ENCODE measurements around the gene ABLIM2. TPM values are rescaled to one million over a fixed set of nuclear protein-coding genes. Genes with fewer than 3 reads are reported as not detected.

ABLIM2 gene
- total RNA-seq, 4 donors from 2014 or later, result 9.2 to 24.0 (median 12.3) TPM

- WGBS, 2 donors, result 86 to 88% methylated on average over 11 of the region's 11 CpGs
- H3K4me3 ChIP-seq (replicated peaks in 1 of 3), result no peak overlapping the region
- no peak for DNase-seq
- no peaks in the 10 kb centered on the region for H3K27me3 ChIP-seq
- TF ChIP-seq, protein P1, sequence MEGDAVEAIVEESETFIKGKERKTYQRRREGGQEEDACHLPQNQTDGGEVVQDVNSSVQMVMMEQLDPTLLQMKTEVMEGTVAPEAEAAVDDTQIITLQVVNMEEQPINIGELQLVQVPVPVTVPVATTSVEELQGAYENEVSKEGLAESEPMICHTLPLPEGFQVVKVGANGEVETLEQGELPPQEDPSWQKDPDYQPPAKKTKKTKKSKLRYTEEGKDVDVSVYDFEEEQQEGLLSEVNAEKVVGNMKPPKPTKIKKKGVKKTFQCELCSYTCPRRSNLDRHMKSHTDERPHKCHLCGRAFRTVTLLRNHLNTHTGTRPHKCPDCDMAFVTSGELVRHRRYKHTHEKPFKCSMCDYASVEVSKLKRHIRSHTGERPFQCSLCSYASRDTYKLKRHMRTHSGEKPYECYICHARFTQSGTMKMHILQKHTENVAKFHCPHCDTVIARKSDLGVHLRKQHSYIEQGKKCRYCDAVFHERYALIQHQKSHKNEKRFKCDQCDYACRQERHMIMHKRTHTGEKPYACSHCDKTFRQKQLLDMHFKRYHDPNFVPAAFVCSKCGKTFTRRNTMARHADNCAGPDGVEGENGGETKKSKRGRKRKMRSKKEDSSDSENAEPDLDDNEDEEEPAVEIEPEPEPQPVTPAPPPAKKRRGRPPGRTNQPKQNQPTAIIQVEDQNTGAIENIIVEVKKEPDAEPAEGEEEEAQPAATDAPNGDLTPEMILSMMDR (IDR thresholded peaks at IDR 0.05), result no peak
- TF ChIP-seq POLR2A (IDR thresholded peaks at IDR 0.05), result no peak
- H3K36me3 ChIP-seq, result no peaks in the 10 kb centered on the region
- no peaks in the 10 kb centered on the region for H3K9me3 ChIP-seq
- no peak overlapping the region for H3K27ac ChIP-seq
- intact Hi-C loops (cut with DNase I), result no loop called here
- peaks cover 0 to 17% of the 10 kb centered on the region in 2 donors for H3K4me1 ChIP-seq
Observed at GRCh38 chr4:7956934-7957656, 201.5 kb downstream of the ABLIM2 start.

DNA sequence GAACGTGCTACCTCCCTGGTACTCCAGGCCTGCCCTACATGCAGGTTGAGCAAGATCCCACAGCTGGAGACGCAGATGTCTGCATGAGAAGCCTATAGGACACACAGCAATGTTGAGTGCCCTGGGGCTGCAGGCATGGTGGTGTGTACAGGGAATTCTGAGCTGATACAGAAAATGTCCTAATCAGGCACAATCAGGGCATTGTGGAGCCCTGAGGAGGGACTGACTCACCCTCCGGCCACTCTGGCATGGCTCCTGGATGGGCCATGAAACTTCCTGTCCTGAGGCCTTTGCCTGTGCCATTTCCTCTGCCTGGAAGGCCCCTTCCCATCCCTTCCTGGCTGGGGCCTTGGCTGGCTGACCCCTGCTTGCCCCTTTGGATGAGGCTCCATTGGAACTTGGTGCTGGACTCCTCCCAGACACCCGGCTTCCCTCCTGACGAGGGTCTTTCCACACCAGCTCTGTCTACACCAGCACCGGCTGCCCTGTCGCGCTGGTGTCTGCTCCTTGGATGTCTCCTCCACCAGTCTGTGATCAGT, 202.3 kb downstream of the ABLIM2 start:
- Histone ChIP-seq H3K27ac (no peak overlapping the region), H3K4me1 (peaks cover 0 to 17% of the 10 kb centered on the region in 2 donors), H3K36me3 (no peaks in the 10 kb centered on the region), H3K4me3 (replicated peaks in 1 of 3) (no peak overlapping the region), H3K27me3 (no peaks in the 10 kb centered on the region), H3K9me3 (no peaks in the 10 kb centered on the region)
- TF ChIP-seq, protein P1 (IDR thresholded peaks at IDR 0.05), result no peak
- no peak for TF ChIP-seq POLR2A (IDR thresholded peaks at IDR 0.05)
- 73 to 80% methylated on average over 8 of the region's 8 CpGs for WGBS, 2 donors
- no peak for DNase-seq
- intact Hi-C loops (cut with DNase I), result no loop called here

DNA sequence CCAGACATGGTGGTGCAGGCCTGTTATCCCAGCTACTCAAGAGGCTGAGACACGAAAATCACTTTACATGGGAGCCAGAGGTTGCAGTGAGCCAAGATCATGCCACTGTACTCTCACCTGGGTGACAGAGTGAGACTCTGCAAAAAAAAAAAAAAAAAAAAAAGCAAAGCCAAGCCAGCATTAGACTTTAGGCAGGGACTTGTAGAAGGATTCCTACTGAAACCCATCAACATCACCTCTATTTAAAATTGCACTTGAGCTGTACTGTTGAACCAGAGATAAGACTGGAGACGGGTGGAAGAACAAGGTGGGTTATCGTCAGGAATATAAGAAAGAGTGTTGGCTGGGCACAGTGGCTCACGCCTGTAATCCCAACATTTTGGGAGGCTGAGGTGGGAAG, 203.2 kb downstream of the ABLIM2 start:
- WGBS, 2 donors, result 71 to 79% methylated on average over 4 of the region's 4 CpGs
- DNase-seq, result no peak
- Histone ChIP-seq H3K4me3 (replicated peaks in 1 of 3) (no peak overlapping the region), H3K27ac (no peak overlapping the region), H3K9me3 (no peaks in the 10 kb centered on the region), H3K27me3 (no peaks in the 10 kb centered on the region), H3K4me1 (peaks cover 0 to 13% of the 10 kb centered on the region in 2 donors), H3K36me3 (no peaks in the 10 kb centered on the region)
- intact Hi-C loops (cut with DNase I), result no loop called here
- TF ChIP-seq POLR2A (IDR thresholded peaks at IDR 0.05), result no peak
- TF ChIP-seq, protein P1 (IDR thresholded peaks at IDR 0.05), result no peak

- no peak for TF ChIP-seq POLR2A (IDR thresholded peaks at IDR 0.05)
- TF ChIP-seq, protein P1 (IDR thresholded peaks at IDR 0.05), result no peak
- Histone ChIP-seq H3K9me3 (no peaks in the 10 kb centered on the region), H3K4me1 (peaks cover 0 to 13% of the 10 kb centered on the region in 2 donors), H3K4me3 (replicated peaks in 1 of 3) (no peak overlapping the region), H3K27me3 (no peaks in the 10 kb centered on the region), H3K36me3 (no peaks in the 10 kb centered on the region), H3K27ac (no peak overlapping the region)
- intact Hi-C loops (cut with DNase I), result no loop called here
- no peak for DNase-seq
- 90 to 91% methylated on average over 9 of the region's 9 CpGs for WGBS, 2 donors
Observed at GRCh38 chr4:7952615-7953014, 206.0 kb downstream of the ABLIM2 start.
